A549 (cell line): ENCODE results near the gene EDA2R. TPM values are rescaled to one million over a fixed set of nuclear protein-coding genes. Genes with fewer than 3 reads are reported as not detected.

Experiments
- polyA plus RNA-seq, 4 experiments: library from polyadenylated mRNA; depleted of rRNA in 3 of 4; stranded (reverse); fragments of >200 nt; fragmentation: RNase III in 1 of 4; extraction: RNeasy Plus Mini Kit Qiagen cat#74134 plus additional on column Dnase treatment in 1 of 4; gene quantifications; 2 replicates in 3 of 4; 3 replicates in 1 of 4; pipeline ENCODE4 v1.2.3, GENCODE V29; 2011 to 2017
- small RNA-seq, 6 experiments: library from RNA; depleted of rRNA; stranded (forward); fragments of <200 nt; gene quantifications; one replicate each; pipeline ENCODE3, GENCODE V24; 2012

Gene EDA2R
- polyA plus RNA-seq, 2 of the 4 experiments (the other 2 are of a cell fraction), result 13.0 to 26.8 TPM

Small RNA genes within 50 kb of the gene (small RNA-seq; reads per million reads assigned to genes)
- gene RNU6-394P, result 0 reads per million in 6 experiments
